GM23338 (cell line): Measurements from ENCODE around the gene RIMS4. TPM values are rescaled to one million over a fixed set of nuclear protein-coding genes. Genes with fewer than 3 reads are reported as not detected.

Experiments used
- ATAC-seq: fragments of 200-7000 bp; cut with Tn5 transposase; 3 replicates; pipeline ENCODE4 v1.9.1; 2020
- DNase-seq: peaks from one replicate; pipeline ENCODE4 v3.0.0-alpha.2; 2015; ENCODE audit warnings: low spot score
- H2AFZ ChIP-seq: fragments of 200-600 bp; sonication (generic); 2 replicates; pipeline ENCODE4 v1.8.0; 2016; ENCODE audit warnings: antibody characterized with exemption, mild to moderate bottlenecking, moderate library complexity
- H3F3A ChIP-seq: fragments of 200-600 bp; sonication (generic); replicated peaks from 2 replicates; pipeline ENCODE4 v1.8.0; 2017; ENCODE audit warnings: antibody characterized with exemption, mixed run types, low read depth
- H3K27ac ChIP-seq: fragments of 200-600 bp; sonication (generic); 2 replicates; pipeline ENCODE4 v1.6.1; 2016; ENCODE audit warnings: low read depth
- H3K27me3 ChIP-seq: fragments of 200-600 bp; sonication (generic); 2 replicates; pipeline ENCODE4 v1.8.0; 2016; ENCODE audit warnings: mild to moderate bottlenecking, mixed run types, moderate library complexity; ENCODE audit not compliant: insufficient read depth
- H3K36me3 ChIP-seq: fragments of 200-600 bp; sonication (generic); 2 replicates; pipeline ENCODE4 v1.8.0; 2016; ENCODE audit warnings: mild to moderate bottlenecking; ENCODE audit not compliant: insufficient read depth
- H3K4me1 ChIP-seq: fragments of 200-600 bp; sonication (generic); 2 replicates; pipeline ENCODE4 v1.8.0; 2016; ENCODE audit warnings: mild to moderate bottlenecking, moderate library complexity; ENCODE audit not compliant: insufficient read depth
- H3K4me2 ChIP-seq: fragments of 200-600 bp; sonication (generic); 2 replicates; pipeline ENCODE4 v1.7.1; 2017; ENCODE audit warnings: mixed run types
- H3K4me3 ChIP-seq: fragments of 200-600 bp; sonication (generic); 2 replicates; pipeline ENCODE4 v1.6.1; 2016; ENCODE audit warnings: mixed run types
- H3K79me2 ChIP-seq: fragments of 200-600 bp; sonication (generic); replicated peaks from 2 replicates; pipeline ENCODE4 v1.8.0; 2017; ENCODE audit warnings: mild to moderate bottlenecking; ENCODE audit not compliant: insufficient read depth
- H3K9me2 ChIP-seq: fragments of 200-600 bp; sonication (generic); 2 replicates; pipeline ENCODE4 v1.8.0; 2017; ENCODE audit not compliant: insufficient read depth
- H4K20me1 ChIP-seq: fragments of 200-600 bp; sonication (generic); replicated peaks from 2 replicates; pipeline ENCODE4 v1.8.0; 2017; ENCODE audit warnings: mild to moderate bottlenecking; ENCODE audit not compliant: insufficient read depth
- H3K27ac Mint-ChIP-seq: 2 replicates; pipeline ENCODE4 v1.8.0; 2020; ENCODE audit warnings: inconsistent platforms, mild to moderate bottlenecking, moderate library complexity, mixed read lengths
- H3K27me3 Mint-ChIP-seq: 3 replicates; pipeline ENCODE4 v1.8.0; 2022; ENCODE audit warnings: low read depth, mild to moderate bottlenecking, moderate library complexity, mixed read lengths, inconsistent platforms; ENCODE audit not compliant: insufficient read depth, poor library complexity
- H3K36me3 Mint-ChIP-seq: 3 replicates; pipeline ENCODE4 v1.8.0; 2021; ENCODE audit warnings: low read depth, mild to moderate bottlenecking, inconsistent platforms, moderate library complexity, mixed read lengths
- H3K4me1 Mint-ChIP-seq: 3 replicates; pipeline ENCODE4 v1.8.0; 2020; ENCODE audit warnings: mild to moderate bottlenecking, inconsistent platforms, mixed read lengths
- H3K4me3 Mint-ChIP-seq: 3 replicates; pipeline ENCODE4 v1.8.0; 2021; ENCODE audit warnings: moderate library complexity, mild to moderate bottlenecking, inconsistent platforms, mixed read lengths
- H3K9me3 Mint-ChIP-seq: 3 replicates; pipeline ENCODE4 v1.8.0; 2020; ENCODE audit warnings: moderate library complexity, mild to moderate bottlenecking, inconsistent platforms, mixed read lengths
- CREB1 ChIP-seq: fragments of 250-450 bp; sonication (Bioruptor Pico); IDR thresholded peaks from 2 replicates; pipeline ENCODE4 v1.5.0; 2020; ENCODE audit warnings: low read depth, mild to moderate bottlenecking, moderate library complexity
- EZH2 ChIP-seq: fragments of 200-600 bp; sonication (generic); IDR thresholded peaks from one replicate; pipeline ENCODE4 v1.8.0; 2017; ENCODE audit warnings: antibody characterized with exemption, mild to moderate bottlenecking, low read depth; ENCODE audit not compliant: unreplicated experiment
- NANOG ChIP-seq: IDR thresholded peaks from 2 replicates; pipeline ENCODE4 v1.6.1; 2016; ENCODE audit warnings: antibody characterized with exemption, borderline replicate concordance
- POLR2AphosphoS5 ChIP-seq: IDR thresholded peaks from 2 replicates; pipeline ENCODE4 v1.6.1; 2016; ENCODE audit warnings: antibody characterized with exemption, low read depth
- REST ChIP-seq: IDR thresholded peaks from one replicate; pipeline ENCODE4 v1.6.1; 2018; ENCODE audit warnings: antibody characterized with exemption; ENCODE audit not compliant: unreplicated experiment
- polyA plus RNA-seq: library from polyadenylated mRNA; unstranded; fragments of >200 nt; fragmentation: Nextera tagmentation; extraction: Ambion mirVana; gene quantifications from 2 replicates; pipeline ENCODE4 v1.2.1, GENCODE V29; 2016
- total RNA-seq: library from RNA; depleted of rRNA; stranded (reverse); fragments of >200 nt; shearing (Covaris generic); gene quantifications from 2 replicates; pipeline ENCODE4 v1.2.3, GENCODE V29; 2014
- TF ChIP-seq, protein P1 (sequence below): fragments of 250-450 bp; sonication (Bioruptor Pico); IDR thresholded peaks from 2 replicates; pipeline ENCODE4 v1.5.0; 2020; ENCODE audit warnings: mild to moderate bottlenecking, moderate library complexity

Gene RIMS4
- total and polyA plus RNA-seq, 2 experiments from 2014 or later, result 3.5 to 39.7 TPM

DNA sequence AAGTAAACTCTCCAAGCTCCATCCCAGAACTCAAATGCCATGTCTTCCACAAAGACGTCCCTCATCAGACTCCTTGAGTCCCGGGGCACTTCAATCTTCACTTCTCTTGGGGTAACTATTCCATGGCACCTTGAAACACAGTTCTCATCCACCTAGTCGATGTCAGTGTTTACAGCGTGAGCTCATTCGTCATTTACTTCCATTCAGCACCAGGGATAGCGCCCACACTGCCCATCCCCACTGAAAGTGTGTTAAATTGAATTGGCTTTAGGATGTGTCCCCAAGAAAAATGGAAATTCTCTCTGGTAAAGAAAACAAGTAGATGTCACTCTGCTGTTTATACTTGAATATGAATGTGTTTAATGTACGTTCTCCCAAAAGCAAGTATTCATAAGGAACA, 33.4 kb downstream of the RIMS4 start:
- Mint-ChIP-seq H3K36me3 (no peaks in the 10 kb centered on the region), H3K4me3 (no peak overlapping the region), H3K4me1 (no peaks in the 10 kb centered on the region; the same call in 2 of the 3 replicates), H3K9me3 (no peaks in the 10 kb centered on the region), H3K27ac (no peak overlapping the region), H3K27me3 (no peaks in the 10 kb centered on the region)
- H3K4me2 ChIP-seq, result no peak overlapping the region
- no peaks in the 10 kb centered on the region for H3K4me1 ChIP-seq
- H3K36me3 ChIP-seq, result no peaks in the 10 kb centered on the region
- ATAC-seq (peak; percentile 69), DNase-seq (peak; percentile 78)
- H2AFZ ChIP-seq, result no peak overlapping the region
- TF ChIP-seq NANOG, result no peak
- peak; percentile 88 for TF ChIP-seq REST
- H4K20me1 ChIP-seq, result peaks cover 42% of the 10 kb centered on the region
- H3F3A ChIP-seq, result no peaks in the 10 kb centered on the region
- H3K4me3 ChIP-seq, result no peak overlapping the region
- peaks cover 8% of the 10 kb centered on the region; the same call in 1 of the 2 replicates for H3K79me2 ChIP-seq
- H3K27me3 ChIP-seq, result no peaks in the 10 kb centered on the region
- H3K27ac ChIP-seq, result no peak overlapping the region
- H3K9me2 ChIP-seq, result no peaks in the 10 kb centered on the region

- Histone ChIP-seq H2AFZ (no peak overlapping the region), H3K4me2 (no peak overlapping the region), H4K20me1 (peaks cover 21% of the 10 kb centered on the region), H3K27ac (no peak overlapping the region), H3K79me2 (peaks cover 8% of the 10 kb centered on the region; the same call in 1 of the 2 replicates), H3K36me3 (no peaks in the 10 kb centered on the region), H3K9me2 (no peaks in the 10 kb centered on the region), H3K4me1 (no peaks in the 10 kb centered on the region), H3K27me3 (no peaks in the 10 kb centered on the region), H3F3A (no peaks in the 10 kb centered on the region), H3K4me3 (no peak overlapping the region)
- Mint-ChIP-seq H3K4me1 (no peaks in the 10 kb centered on the region), H3K27ac (no peak overlapping the region), H3K36me3 (no peaks in the 10 kb centered on the region; the same call in 2 of the 3 replicates), H3K4me3 (no peak overlapping the region), H3K9me3 (no peaks in the 10 kb centered on the region), H3K27me3 (no peaks in the 10 kb centered on the region)
- no peak for DNase-seq
- no peak; the same call in 2 of the 3 replicates for ATAC-seq
- TF ChIP-seq NANOG (no peak), CREB1 (no peak), POLR2AphosphoS5 (no peak), EZH2 (no peak), REST (no peak)
- TF ChIP-seq, protein P1, sequence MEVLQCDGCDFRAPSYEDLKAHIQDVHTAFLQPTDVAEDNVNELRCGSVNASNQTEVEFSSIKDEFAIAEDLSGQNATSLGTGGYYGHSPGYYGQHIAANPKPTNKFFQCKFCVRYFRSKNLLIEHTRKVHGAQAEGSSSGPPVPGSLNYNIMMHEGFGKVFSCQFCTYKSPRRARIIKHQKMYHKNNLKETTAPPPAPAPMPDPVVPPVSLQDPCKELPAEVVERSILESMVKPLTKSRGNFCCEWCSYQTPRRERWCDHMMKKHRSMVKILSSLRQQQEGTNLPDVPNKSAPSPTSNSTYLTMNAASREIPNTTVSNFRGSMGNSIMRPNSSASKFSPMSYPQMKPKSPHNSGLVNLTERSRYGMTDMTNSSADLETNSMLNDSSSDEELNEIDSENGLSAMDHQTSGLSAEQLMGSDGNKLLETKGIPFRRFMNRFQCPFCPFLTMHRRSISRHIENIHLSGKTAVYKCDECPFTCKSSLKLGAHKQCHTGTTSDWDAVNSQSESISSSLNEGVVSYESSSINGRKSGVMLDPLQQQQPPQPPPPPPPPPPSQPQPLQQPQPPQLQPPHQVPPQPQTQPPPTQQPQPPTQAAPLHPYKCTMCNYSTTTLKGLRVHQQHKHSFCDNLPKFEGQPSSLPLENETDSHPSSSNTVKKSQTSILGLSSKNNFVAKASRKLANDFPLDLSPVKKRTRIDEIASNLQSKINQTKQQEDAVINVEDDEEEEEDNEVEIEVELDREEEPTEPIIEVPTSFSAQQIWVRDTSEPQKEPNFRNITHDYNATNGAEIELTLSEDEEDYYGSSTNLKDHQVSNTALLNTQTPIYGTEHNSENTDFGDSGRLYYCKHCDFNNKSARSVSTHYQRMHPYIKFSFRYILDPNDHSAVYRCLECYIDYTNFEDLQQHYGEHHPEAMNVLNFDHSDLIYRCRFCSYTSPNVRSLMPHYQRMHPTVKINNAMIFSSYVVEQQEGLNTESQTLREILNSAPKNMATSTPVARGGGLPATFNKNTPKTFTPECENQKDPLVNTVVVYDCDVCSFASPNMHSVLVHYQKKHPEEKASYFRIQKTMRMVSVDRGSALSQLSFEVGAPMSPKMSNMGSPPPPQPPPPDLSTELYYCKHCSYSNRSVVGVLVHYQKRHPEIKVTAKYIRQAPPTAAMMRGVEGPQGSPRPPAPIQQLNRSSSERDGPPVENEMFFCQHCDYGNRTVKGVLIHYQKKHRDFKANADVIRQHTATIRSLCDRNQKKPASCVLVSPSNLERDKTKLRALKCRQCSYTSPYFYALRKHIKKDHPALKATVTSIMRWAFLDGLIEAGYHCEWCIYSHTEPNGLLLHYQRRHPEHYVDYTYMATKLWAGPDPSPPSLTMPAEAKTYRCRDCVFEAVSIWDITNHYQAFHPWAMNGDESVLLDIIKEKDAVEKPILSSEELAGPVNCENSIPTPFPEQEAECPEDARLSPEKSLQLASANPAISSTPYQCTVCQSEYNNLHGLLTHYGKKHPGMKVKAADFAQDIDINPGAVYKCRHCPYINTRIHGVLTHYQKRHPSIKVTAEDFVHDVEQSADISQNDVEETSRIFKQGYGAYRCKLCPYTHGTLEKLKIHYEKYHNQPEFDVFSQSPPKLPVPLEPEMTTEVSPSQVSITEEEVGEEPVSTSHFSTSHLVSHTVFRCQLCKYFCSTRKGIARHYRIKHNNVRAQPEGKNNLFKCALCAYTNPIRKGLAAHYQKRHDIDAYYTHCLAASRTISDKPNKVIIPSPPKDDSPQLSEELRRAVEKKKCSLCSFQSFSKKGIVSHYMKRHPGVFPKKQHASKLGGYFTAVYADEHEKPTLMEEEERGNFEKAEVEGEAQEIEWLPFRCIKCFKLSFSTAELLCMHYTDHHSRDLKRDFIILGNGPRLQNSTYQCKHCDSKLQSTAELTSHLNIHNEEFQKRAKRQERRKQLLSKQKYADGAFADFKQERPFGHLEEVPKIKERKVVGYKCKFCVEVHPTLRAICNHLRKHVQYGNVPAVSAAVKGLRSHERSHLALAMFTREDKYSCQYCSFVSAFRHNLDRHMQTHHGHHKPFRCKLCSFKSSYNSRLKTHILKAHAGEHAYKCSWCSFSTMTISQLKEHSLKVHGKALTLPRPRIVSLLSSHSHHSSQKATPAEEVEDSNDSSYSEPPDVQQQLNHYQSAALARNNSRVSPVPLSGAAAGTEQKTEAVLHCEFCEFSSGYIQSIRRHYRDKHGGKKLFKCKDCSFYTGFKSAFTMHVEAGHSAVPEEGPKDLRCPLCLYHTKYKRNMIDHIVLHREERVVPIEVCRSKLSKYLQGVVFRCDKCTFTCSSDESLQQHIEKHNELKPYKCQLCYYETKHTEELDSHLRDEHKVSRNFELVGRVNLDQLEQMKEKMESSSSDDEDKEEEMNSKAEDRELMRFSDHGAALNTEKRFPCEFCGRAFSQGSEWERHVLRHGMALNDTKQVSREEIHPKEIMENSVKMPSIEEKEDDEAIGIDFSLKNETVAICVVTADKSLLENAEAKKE (CRISPR knock-in tag), result no peak
These were observed 37.1 kb downstream of the RIMS4 start for GRCh38 chr20:44773070-44773829.
